GM18951 (cell line): ENCODE results near the gene ZNF655.

ENCODE experiments used
- POLR2A ChIP-seq: IDR thresholded peaks from 4 replicates; pipeline ENCODE4 v1.6.1; 2011; ENCODE audit warnings: mild to moderate bottlenecking; ENCODE audit not compliant: insufficient read length, insufficient read depth; ENCODE audit errors: extremely low read depth
- in situ Hi-C: fragments of 300-500 bp; cut with MboI; formaldehyde crosslinking; loops from one replicate; pipeline ENCODE4 v1.12.0; 2022; ENCODE audit warnings: low sequenced_read_pairs, mixed read lengths, inconsistent platforms; ENCODE audit not compliant: unreplicated experiment

Gene ZNF655

DNA sequence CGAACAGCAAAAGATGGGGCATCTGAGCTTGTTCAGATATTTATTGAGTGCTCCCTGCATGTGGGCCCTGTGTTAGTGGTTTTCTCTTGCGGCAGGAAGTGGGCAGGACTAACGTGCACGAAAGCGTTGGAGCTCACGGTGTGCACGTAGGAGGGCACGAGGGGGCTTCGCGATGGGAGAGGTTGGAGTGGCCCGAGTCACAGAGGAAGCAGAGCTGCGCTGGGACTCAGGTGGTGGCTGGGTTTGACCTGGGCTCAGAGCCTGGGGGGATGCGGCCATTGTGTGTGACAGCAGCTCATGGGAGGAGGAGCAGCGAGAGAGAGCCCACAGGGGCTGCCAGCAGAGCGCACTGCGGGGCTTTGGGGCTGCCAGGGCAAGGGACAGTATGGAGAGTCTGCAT, 66.0 kb downstream of the ZNF655 start:
- in situ Hi-C loops = no loop called here

DNA sequence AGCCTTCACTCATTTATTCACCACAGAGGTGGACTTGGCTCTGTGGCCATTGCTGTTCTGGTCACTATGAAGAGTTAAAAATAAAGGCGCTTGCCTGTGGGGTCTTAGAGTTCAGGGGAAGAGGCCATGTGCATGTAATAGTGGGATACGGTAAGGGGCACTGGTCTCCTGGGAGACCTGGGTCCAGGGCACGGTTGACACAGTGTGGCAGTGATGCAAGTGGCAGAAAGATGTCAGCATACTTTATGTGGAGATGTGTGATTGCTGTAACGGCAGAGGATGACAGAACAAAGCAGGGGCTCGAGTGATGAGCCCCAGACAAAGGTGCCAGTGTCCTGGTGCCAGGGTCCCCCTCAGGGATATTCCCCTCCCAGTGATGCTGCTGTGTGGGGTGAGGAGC, 66.9 kb downstream of the ZNF655 start:
- TF ChIP-seq POLR2A = no peak
- in situ Hi-C loops = no loop called here

More for the DNA sequence above, 66.0 kb downstream of the ZNF655 start:
- TF ChIP-seq POLR2A = no peak

DNA sequence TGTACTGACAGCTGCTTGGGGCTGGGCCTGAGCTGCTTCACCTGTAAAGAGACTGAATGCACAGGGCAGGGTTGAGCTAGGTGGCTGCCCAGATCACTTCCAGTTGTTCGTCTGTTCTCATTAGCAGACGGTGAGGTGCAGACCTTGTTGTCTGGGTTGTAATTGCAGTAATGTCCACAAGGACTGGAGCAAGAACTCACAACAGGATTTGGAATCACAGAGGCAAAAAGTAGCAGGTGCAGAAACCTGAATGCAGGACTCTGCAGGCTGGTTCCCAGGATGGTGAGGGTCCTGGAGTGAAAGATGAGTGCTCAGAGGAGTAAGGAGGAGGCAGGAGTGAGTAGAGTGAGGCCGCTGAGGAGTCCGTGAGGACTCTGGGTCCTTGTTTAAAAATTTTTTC, 67.5 kb downstream of the ZNF655 start:
- no peak for TF ChIP-seq POLR2A
- in situ Hi-C loops = no loop called here
